Hepatocyte (in vitro differentiated cells): ENCODE data around the gene DMD.

Experiments used
- EZH2 ChIP-seq: fragments of 200-600 bp; sonication (generic); IDR thresholded peaks from 2 replicates; pipeline ENCODE4 v1.6.1; 2016; ENCODE audit warnings: antibody characterized with exemption, mild to moderate bottlenecking, borderline replicate concordance
- EZH2phosphoT487 ChIP-seq: fragments of 200-600 bp; sonication (generic); IDR thresholded peaks from one replicate; pipeline ENCODE4 v1.6.1; 2018; ENCODE audit warnings: antibody characterized with exemption, mild to moderate bottlenecking, low read depth, moderate library complexity; ENCODE audit not compliant: unreplicated experiment, severe bottlenecking
- TF ChIP-seq, protein P1 (sequence below): fragments of 200-600 bp; sonication (generic); IDR thresholded peaks from 2 replicates; pipeline ENCODE4 v1.5.1; 2016; ENCODE audit warnings: antibody characterized with exemption, mild to moderate bottlenecking; ENCODE audit not compliant: poor library complexity

- TF ChIP-seq, protein P1, sequence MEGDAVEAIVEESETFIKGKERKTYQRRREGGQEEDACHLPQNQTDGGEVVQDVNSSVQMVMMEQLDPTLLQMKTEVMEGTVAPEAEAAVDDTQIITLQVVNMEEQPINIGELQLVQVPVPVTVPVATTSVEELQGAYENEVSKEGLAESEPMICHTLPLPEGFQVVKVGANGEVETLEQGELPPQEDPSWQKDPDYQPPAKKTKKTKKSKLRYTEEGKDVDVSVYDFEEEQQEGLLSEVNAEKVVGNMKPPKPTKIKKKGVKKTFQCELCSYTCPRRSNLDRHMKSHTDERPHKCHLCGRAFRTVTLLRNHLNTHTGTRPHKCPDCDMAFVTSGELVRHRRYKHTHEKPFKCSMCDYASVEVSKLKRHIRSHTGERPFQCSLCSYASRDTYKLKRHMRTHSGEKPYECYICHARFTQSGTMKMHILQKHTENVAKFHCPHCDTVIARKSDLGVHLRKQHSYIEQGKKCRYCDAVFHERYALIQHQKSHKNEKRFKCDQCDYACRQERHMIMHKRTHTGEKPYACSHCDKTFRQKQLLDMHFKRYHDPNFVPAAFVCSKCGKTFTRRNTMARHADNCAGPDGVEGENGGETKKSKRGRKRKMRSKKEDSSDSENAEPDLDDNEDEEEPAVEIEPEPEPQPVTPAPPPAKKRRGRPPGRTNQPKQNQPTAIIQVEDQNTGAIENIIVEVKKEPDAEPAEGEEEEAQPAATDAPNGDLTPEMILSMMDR: no peak
- TF ChIP-seq EZH2: no peak
- no peak for TF ChIP-seq EZH2phosphoT487
Observed at GRCh38 chrX:31245714-31246113, 1965.6 kb downstream of the DMD start.
